Naive thymus-derived CD4-positive, alpha-beta T cell (primary cell): ENCODE results near the gene DMBX1. TPM values are rescaled to one million over a fixed set of nuclear protein-coding genes. Genes with fewer than 3 reads are reported as not detected.

Source experiments
- ATAC-seq: fragments of 150-1000 bp; cut with Tn5 transposase; 2 replicates; pipeline ENCODE4 v1.10.0; 2021; ENCODE audit warnings: mild to moderate bottlenecking, moderate library complexity
- CTCF ChIA-PET: fragments of 350-600 bp; sonication (Branson Sonifier 250); formaldehyde crosslinking; loops from one replicate; lab custom pipeline; 2021; ENCODE audit warnings: antibody characterized with exemption; lab: Charles Lee
- POLR2A ChIA-PET: fragments of 350-600 bp; sonication (Branson Sonifier 250); formaldehyde crosslinking; loops from one replicate; lab custom pipeline; 2021; ENCODE audit warnings: antibody characterized with exemption, inconsistent platforms; lab: Charles Lee
- DNase-seq, 9 donors: peaks; one replicate each; pipeline versions ENCODE4 v3.0.0 to v3.0.0-alpha.2; 2020 to 2022; ENCODE audit warnings: mixed read lengths in 1 of 9
- H3K27ac ChIP-seq: one replicate; pipeline ENCODE4 v1.7.0; 2013; ENCODE audit warnings: mild to moderate bottlenecking, low read depth, low read length, moderate library complexity
- H3K27me3 ChIP-seq, 2 donors: one replicate each; pipeline ENCODE4 v1.7.0; 2013; ENCODE audit warnings: low read length in 2 of 2, mild to moderate bottlenecking in 2 of 2, moderate library complexity in 2 of 2; ENCODE audit not compliant: control insufficient read depth in 2 of 2, insufficient read depth in 2 of 2
- H3K36me3 ChIP-seq, 3 experiments: 1 replicate in 2 of 3; 2 replicates in 1 of 3; pipeline ENCODE4 v1.7.0; 2013; ENCODE audit warnings: low read length in 3 of 3, mild to moderate bottlenecking in 3 of 3, moderate library complexity in 1 of 3; ENCODE audit not compliant: insufficient read depth in 3 of 3, control insufficient read depth in 2 of 3
- H3K4me1 ChIP-seq, 2 donors: one replicate each; pipeline ENCODE4 v1.7.0; 2013; ENCODE audit warnings: low read length in 2 of 2, mild to moderate bottlenecking in 2 of 2, moderate library complexity in 1 of 2; ENCODE audit not compliant: control insufficient read depth in 2 of 2, insufficient read depth in 2 of 2
- H3K4me3 ChIP-seq: 2 replicates; pipeline ENCODE4 v1.7.0; 2013; ENCODE audit warnings: mild to moderate bottlenecking, low read length
- H3K9me3 ChIP-seq, 3 experiments: 1 replicate in 2 of 3; 2 replicates in 1 of 3; pipeline ENCODE4 v1.7.0; 2013; ENCODE audit warnings: low read length in 3 of 3; ENCODE audit not compliant: control insufficient read depth in 2 of 3
- H3K27ac Mint-ChIP-seq, 9 donors: one replicate each; pipeline ENCODE4 v1.8.0; 2020 to 2022; ENCODE audit warnings: mixed read lengths in 9 of 9, mild to moderate bottlenecking in 8 of 9, moderate library complexity in 5 of 9, inconsistent platforms in 2 of 9
- H3K27me3 Mint-ChIP-seq, 5 donors: one replicate each; pipeline ENCODE4 v1.8.0; 2021 to 2022; ENCODE audit warnings: mixed read lengths in 5 of 5, mild to moderate bottlenecking in 1 of 5
- H3K36me3 Mint-ChIP-seq, 5 donors: one replicate each; pipeline ENCODE4 v1.8.0; 2020 to 2022; ENCODE audit warnings: mixed read lengths in 5 of 5, mild to moderate bottlenecking in 3 of 5, inconsistent platforms in 1 of 5
- H3K4me1 Mint-ChIP-seq, 7 donors: one replicate each; pipeline ENCODE4 v1.8.0; 2020 to 2022; ENCODE audit warnings: mixed read lengths in 7 of 7, mild to moderate bottlenecking in 3 of 7, inconsistent platforms in 1 of 7
- H3K4me3 Mint-ChIP-seq, 10 donors: one replicate each; pipeline ENCODE4 v1.8.0; 2020 to 2022; ENCODE audit warnings: mild to moderate bottlenecking in 10 of 10, mixed read lengths in 10 of 10, moderate library complexity in 6 of 10, inconsistent platforms in 2 of 10
- H3K9me3 Mint-ChIP-seq, 11 donors: one replicate each; pipeline ENCODE4 v1.8.0; 2020 to 2022; ENCODE audit warnings: mixed read lengths in 11 of 11, mild to moderate bottlenecking in 4 of 11, inconsistent platforms in 1 of 11, moderate library complexity in 1 of 11
- intact Hi-C, 2 donors: fragments of 100-400 bp; cut with micrococcal nuclease; formaldehyde crosslinking; loops; one replicate each; pipeline ENCODE4 v1.15.1; 2023
- polyA plus RNA-seq, 2 donors: library from polyadenylated mRNA; unstranded; fragments of 300-500 nt; fragmentation: Illumina TruSeq; gene quantifications; one replicate each; pipeline ENCODE4 v1.2.3, GENCODE V29; 2021
- total RNA-seq, 6 experiments: library from RNA in 5 of 6; stranded (reverse) in 5 of 6; gene quantifications; 1 replicate in 5 of 6; 2 replicates in 1 of 6; pipeline ENCODE4 v1.2.3 and lab custom pipeline; 2021 to 2026

Gene DMBX1
- total and polyA plus RNA-seq, 7 experiments from 2014 or later: not detected

DNA sequence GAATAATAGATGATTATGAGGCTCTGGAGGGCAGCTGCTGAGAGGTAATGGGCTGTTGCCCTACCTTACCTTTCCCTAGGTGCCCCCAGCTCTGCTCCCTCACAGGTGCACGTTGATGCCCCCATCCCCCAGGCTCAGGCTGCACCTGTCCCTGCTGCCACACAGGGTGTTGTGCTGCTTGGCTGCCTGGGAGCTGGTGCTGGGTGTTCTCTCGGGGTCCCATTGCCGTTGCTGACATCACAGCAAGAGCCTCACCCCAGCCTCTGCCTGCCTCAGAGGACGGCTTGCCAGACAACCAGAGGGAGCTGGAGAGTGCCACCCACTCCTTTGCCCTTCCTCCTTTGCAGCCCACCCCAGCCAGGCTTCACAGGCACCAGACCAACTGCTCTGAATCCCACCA, 31.4 kb upstream of the DMBX1 start:
- Mint-ChIP-seq H3K27me3 (peaks cover 26 to 47% (median 37%) of the 10 kb centered on the region in 5 donors), H3K36me3 (no peaks in the 10 kb centered on the region), H3K4me3 (no peak overlapping the region), H3K4me1 (no peaks in the 10 kb centered on the region), H3K9me3 (no peaks in the 10 kb centered on the region), H3K27ac (no peak overlapping the region)
- ATAC-seq (no peak), DNase-seq (no peak)
- Histone ChIP-seq H3K27ac (no peak overlapping the region), H3K36me3 (no peaks in the 10 kb centered on the region), H3K27me3 (no peaks in the 10 kb centered on the region), H3K9me3 (no peaks in the 10 kb centered on the region), H3K4me1 (no peaks in the 10 kb centered on the region), H3K4me3 (no peak overlapping the region)
- CTCF ChIA-PET: no interaction called here
- POLR2A ChIA-PET: no interaction called here
- intact Hi-C loops: no loop called here

DNA sequence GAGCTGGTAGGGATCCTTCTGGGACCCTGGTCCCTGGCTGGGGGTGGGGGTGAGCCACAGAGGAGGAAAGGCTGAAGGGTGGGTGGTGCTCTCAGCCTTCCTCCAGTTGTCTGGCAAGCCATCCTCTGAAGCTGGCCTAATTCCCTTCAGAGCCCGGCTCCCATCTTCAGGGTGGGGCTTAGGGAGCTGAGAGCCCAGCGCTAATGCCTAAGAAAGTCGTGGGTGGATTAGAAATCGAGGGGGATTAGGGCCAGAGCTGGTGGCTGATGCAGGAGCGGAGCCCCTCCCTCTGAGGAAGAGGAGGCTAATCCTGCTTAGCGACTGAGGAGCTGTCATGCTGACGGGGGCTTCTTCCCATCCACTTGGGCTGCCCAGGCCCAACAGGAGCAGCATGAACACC, 30.8 kb upstream of the DMBX1 start:
- Histone ChIP-seq H3K4me1 (no peaks in the 10 kb centered on the region), H3K9me3 (no peaks in the 10 kb centered on the region), H3K27me3 (no peaks in the 10 kb centered on the region), H3K36me3 (no peaks in the 10 kb centered on the region), H3K4me3 (no peak overlapping the region), H3K27ac (no peak overlapping the region)
- Mint-ChIP-seq H3K27ac (no peak overlapping the region), H3K36me3 (no peaks in the 10 kb centered on the region), H3K4me3 (no peak overlapping the region), H3K9me3 (no peaks in the 10 kb centered on the region), H3K27me3 (peaks cover 26 to 48% (median 40%) of the 10 kb centered on the region in 5 donors), H3K4me1 (no peaks in the 10 kb centered on the region)
- ATAC-seq: no peak
- ChIA-PET POLR2A (no interaction called here), CTCF (no interaction called here)
- intact Hi-C loops: no loop called here
- DNase-seq: no peak

DNA sequence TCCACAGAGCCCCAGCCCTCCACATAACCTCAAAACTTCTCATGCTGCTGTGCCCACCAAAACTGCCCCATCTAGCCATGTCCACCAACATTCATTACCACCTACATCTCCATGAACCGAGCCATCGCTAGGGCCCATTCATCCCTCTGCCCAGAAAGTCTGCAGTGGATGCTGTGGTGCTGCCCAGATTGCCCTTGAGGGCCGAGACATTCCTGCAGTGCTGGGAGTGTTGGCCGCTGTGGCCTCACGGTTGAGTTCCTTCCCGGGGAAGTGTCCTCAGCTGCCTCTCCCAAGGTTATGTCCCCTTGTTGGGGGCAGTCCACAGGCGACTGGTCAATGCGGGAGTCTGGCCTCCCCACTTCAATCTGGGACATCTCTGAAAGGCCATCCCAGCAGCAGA, 30.3 kb upstream of the DMBX1 start:
- no peaks in the 10 kb centered on the region for H3K4me1 Mint-ChIP-seq
- Histone ChIP-seq H3K4me1 (no peaks in the 10 kb centered on the region), H3K9me3 (no peaks in the 10 kb centered on the region), H3K36me3 (no peaks in the 10 kb centered on the region), H3K4me3 (no peak overlapping the region), H3K27me3 (no peaks in the 10 kb centered on the region), H3K27ac (no peak overlapping the region)
- no peak overlapping the region for H3K27ac Mint-ChIP-seq
- no peaks in the 10 kb centered on the region for H3K36me3 Mint-ChIP-seq
- ATAC-seq: no peak
- ChIA-PET POLR2A (no interaction called here), CTCF (interaction anchor here (1.2 kb wide), 1 partner anchor 12 kb away, joined by 4 read pairs; no protein-coding TSS in a partner anchor)
- H3K27me3 Mint-ChIP-seq: peaks cover 29 to 50% (median 43%) of the 10 kb centered on the region in 5 donors
- intact Hi-C loops: no loop called here
- DNase-seq: no peak
- H3K9me3 Mint-ChIP-seq: no peaks in the 10 kb centered on the region
- H3K4me3 Mint-ChIP-seq: no peak overlapping the region

DNA sequence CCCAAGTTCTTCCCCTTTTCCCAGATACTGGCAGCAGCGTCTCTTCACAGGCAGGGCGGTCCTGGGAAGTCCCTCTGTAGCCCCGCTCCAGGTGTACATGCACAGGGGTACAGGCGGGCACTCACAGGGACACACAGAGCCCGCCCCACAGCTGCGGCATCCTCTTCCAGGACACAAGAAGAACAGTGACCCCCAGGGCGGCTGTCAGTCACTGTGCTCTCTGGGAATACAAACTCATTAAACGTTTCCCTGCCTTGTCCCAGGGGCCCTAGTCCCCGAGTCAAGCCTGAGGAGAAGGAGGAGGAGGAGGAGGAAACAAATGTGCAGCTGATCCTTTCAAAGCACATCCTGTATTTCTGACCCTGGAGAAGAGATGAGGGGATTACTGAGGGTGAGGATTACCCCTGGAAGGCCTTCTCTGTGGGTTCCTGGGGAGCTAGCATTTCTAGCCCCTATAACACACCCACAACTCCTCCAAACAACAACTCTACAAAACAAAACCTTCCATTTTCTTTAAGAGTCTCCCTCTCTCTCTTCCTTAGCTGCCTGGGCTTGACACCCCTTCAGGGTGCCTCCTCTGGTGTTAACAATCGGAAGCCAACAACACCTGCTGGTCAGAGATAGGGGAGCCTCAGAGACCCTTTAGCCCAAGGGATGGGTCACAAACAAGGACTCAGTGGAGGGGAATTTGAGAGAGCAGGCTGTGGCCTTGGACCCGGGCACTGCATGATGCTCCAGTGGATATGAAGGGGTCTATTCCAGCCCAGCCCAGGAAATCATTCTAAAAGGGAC, 28.4 kb upstream of the DMBX1 start:
- ChIA-PET POLR2A (no interaction called here), CTCF (no interaction called here)
- DNase-seq: no peak
- no peaks in the 10 kb centered on the region for H3K9me3 ChIP-seq
- Mint-ChIP-seq H3K27ac (no peak overlapping the region), H3K4me1 (peaks cover 0 to 5% (median 3%) of the 10 kb centered on the region in 7 donors), H3K9me3 (no peaks in the 10 kb centered on the region), H3K36me3 (peaks cover 0 to 3% (median 0%) of the 10 kb centered on the region in 5 donors), H3K27me3 (peaks cover 29 to 56% (median 39%) of the 10 kb centered on the region in 5 donors), H3K4me3 (no peak overlapping the region)
- ATAC-seq: no peak
- intact Hi-C loops: no loop called here
- H3K27ac ChIP-seq: no peak overlapping the region
- no peaks in the 10 kb centered on the region for H3K36me3 ChIP-seq
- H3K4me1 ChIP-seq: no peaks in the 10 kb centered on the region
- no peaks in the 10 kb centered on the region for H3K27me3 ChIP-seq
- no peak overlapping the region for H3K4me3 ChIP-seq

DNA sequence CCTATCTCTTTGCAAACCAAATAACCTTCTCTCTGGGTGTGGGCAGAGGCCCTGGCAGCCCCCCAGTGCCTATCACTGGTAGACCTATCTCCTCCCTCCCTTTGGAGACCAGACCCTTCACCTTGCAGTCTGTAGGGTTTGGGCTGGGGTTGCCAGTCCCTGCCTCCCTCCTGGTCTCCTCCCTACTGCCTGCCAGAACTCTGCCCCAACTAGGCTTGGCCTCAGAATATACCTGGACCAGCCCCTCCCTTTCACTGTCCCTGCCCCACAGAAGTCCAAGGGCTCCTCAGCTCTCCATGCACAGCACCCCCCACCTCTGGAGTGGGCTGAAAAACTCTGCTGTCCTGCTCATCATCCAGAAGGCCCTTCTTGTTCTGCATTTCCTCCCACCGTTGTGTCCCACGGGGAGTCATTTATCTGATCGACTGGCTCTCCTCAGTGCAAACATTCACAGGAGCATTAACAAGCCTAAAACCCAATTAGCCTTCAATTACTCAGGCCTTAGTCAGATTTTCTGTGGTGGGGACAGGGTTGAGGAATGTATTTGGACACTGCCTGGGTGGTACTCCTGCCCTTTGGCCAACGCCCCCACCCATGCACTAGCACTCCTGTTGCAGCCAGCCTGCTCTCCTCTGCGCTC, 27.7 kb upstream of the DMBX1 start:
- H3K27me3 ChIP-seq: no peaks in the 10 kb centered on the region
- peaks cover under 1 to 7% (median 5%) of the 10 kb centered on the region in 7 donors for H3K4me1 Mint-ChIP-seq
- peaks cover 0 to 3% (median 0%) of the 10 kb centered on the region in 5 donors for H3K36me3 Mint-ChIP-seq
- DNase-seq: no peak
- H3K4me3 Mint-ChIP-seq: no peak overlapping the region
- ATAC-seq: no peak
- H3K27me3 Mint-ChIP-seq: peaks cover 31 to 61% (median 39%) of the 10 kb centered on the region in 5 donors
- no peaks in the 10 kb centered on the region for H3K9me3 Mint-ChIP-seq
- peaks cover 0 to under 1% of the 10 kb centered on the region in 2 donors for H3K4me1 ChIP-seq
- ChIA-PET POLR2A (no interaction called here), CTCF (no interaction called here)
- H3K4me3 ChIP-seq: no peak overlapping the region
- no peak overlapping the region for H3K27ac ChIP-seq
- H3K36me3 ChIP-seq: no peaks in the 10 kb centered on the region
- no peaks in the 10 kb centered on the region for H3K9me3 ChIP-seq
- intact Hi-C loops: no loop called here
- H3K27ac Mint-ChIP-seq: no peak overlapping the region

DNA sequence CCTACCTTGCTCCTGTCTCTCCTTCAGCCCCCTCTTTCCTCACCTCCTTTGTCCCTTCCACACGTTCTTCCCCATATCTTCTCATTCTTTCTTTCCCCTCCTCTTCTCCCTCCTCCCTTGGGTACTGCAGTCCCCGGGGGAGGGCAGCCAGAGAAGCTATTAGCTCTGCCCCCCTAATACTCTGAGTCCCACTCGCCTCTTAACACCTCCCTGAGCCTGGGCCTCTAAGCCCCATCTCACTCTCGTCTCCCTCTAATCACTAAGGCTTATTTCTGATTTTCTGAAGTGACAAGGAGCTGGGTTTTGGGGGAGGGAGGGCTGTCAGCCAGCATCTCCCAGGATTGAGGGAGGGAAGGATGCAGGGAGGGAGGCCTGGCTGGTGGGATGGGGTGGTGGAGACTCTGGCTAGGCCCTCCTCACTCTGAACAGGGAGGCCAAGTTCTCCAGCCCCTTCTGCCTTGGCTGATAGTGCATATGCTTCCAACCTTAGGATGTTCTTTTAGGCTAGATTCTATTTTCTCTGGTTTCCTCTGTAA, 25.6 kb upstream of the DMBX1 start:
- no peak overlapping the region for H3K27ac Mint-ChIP-seq
- Histone ChIP-seq H3K27ac (no peak overlapping the region), H3K4me1 (peaks cover 0 to 5% of the 10 kb centered on the region in 2 donors), H3K9me3 (no peaks in the 10 kb centered on the region), H3K27me3 (no peaks in the 10 kb centered on the region), H3K4me3 (no peak overlapping the region), H3K36me3 (no peaks in the 10 kb centered on the region)
- H3K27me3 Mint-ChIP-seq: peaks cover 44 to 76% (median 50%) of the 10 kb centered on the region in 5 donors
- no peaks in the 10 kb centered on the region for H3K9me3 Mint-ChIP-seq
- ATAC-seq (no peak), DNase-seq (no peak)
- peaks cover 6 to 14% (median 10%) of the 10 kb centered on the region in 7 donors for H3K4me1 Mint-ChIP-seq
- POLR2A ChIA-PET: no interaction called here
- H3K4me3 Mint-ChIP-seq: no peak overlapping the region
- H3K36me3 Mint-ChIP-seq: peaks cover 0 to 3% (median 0%) of the 10 kb centered on the region in 5 donors
- intact Hi-C loops: no loop called here
- CTCF ChIA-PET: no interaction called here
